Sigmoid colon (tissue), 3 donors: Measurements from ENCODE around the gene C2orf81.

ENCODE experiments used
- POLR2A ChIP-seq, 2 donors: fragments of 450-650 bp; IDR thresholded peaks; one replicate each; pipeline ENCODE4 v1.6.1; 2016; ENCODE audit warnings: antibody characterized with exemption in 2 of 2, mild to moderate bottlenecking in 2 of 2, moderate library complexity in 2 of 2
- TF ChIP-seq, protein P1 (sequence below), 4 experiments: fragments of 450-650 bp in 3 of 4; fragments of 200-600 bp in 1 of 4; IDR thresholded peaks; one replicate each; pipeline ENCODE4 v1.5.1; 2016 to 2019; ENCODE audit warnings: antibody characterized with exemption in 4 of 4, mild to moderate bottlenecking in 3 of 4, moderate library complexity in 2 of 4

DNA sequence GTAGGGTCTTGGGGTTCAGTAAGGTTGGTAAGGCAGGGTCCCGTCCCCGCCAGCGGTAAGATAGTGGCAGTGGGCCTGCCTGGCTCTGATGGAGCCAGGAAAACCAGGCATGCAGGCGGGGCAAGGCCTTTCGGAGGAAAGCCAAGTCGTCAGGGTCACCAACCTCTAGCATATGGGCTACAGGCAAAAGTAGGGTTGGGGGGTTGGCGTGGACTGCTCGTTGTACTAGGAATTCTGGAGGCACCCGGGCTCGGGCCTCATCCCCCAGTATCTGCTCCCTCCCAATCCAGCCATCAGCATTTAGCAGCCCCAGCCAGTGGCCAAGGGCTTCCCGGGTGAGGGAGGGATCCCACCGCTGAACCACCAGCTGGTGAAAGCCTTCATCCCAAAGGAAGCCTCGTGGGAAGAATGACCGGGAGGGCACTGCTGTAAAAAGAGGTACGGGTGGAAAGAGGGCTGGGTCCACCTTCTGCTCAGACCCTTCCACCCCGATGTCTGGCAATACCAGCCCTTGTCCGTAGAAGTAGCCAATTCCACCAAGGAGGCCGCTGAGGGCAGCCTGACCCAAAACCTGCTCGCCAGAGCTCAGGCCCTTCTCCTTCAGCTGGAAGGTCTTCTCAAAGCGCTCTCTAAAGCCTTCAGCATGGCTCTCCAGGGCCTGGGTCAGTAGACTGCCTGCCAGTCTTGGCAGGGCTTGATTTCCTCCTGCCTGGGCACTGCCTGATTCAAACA, 40.8 kb upstream of the C2orf81 start:
- TF ChIP-seq, protein P1, sequence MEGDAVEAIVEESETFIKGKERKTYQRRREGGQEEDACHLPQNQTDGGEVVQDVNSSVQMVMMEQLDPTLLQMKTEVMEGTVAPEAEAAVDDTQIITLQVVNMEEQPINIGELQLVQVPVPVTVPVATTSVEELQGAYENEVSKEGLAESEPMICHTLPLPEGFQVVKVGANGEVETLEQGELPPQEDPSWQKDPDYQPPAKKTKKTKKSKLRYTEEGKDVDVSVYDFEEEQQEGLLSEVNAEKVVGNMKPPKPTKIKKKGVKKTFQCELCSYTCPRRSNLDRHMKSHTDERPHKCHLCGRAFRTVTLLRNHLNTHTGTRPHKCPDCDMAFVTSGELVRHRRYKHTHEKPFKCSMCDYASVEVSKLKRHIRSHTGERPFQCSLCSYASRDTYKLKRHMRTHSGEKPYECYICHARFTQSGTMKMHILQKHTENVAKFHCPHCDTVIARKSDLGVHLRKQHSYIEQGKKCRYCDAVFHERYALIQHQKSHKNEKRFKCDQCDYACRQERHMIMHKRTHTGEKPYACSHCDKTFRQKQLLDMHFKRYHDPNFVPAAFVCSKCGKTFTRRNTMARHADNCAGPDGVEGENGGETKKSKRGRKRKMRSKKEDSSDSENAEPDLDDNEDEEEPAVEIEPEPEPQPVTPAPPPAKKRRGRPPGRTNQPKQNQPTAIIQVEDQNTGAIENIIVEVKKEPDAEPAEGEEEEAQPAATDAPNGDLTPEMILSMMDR (IDR thresholded peaks at IDR 0.05): no peak
- TF ChIP-seq POLR2A (IDR thresholded peaks at IDR 0.05): no peak
